Measurements from ENCODE around the gene DCPS.
"Not testable (repeated sequence)": the region's sequence is repeated elsewhere in the genome, so short reads cannot be mapped to it uniquely, and the experiment has no call there.

DCPS gene

GRCh38 chr11:126303623-126304456, at the start of gene DCPS:
Gene DCPS, plus strand, starts transcription at chr11:126304060. Its CDS starts 21 bp downstream, at chr11:126304081.
- peak; percentile 76 for DNase-seq

DNA sequence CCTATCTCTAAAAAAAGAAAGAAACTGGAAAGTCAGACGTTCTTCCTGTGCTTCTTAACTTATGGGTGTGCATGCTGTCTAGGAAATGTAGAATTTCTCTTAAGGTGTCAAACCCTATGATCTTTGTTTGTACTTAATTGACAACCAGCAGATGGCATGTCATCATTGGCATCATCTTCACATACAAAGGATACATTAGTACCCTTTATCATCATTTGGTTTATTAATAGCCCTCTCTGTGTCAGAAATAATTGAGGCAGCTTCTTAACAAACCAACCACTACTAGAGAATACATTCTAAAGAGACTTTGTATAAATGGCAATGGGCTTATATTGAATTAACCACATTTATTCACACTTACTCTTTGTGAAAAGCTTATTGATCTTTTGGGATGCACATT, 49.0 kb upstream of the DCPS start:
- no peak for DNase-seq

DNA sequence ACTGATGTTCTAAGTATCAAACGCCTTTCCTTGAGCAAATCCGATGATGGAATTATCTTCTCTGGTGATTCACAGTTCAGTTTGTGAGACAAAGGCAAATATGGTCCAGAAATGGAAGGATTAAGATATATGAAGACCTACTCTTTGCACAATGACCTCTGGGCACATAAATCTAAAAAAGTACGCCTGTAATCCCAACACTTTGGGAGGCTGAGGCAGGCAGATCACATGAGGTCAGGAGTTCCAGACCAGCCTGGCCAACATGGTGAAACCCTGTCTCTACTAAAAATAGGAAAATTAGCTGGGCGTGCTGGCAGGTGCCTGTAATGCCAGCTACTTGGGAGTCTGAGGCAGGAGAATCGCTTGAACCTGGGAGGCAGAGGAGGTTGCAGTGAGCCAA, 48.4 kb upstream of the DCPS start:
- not testable (repeated sequence) for DNase-seq

DNA sequence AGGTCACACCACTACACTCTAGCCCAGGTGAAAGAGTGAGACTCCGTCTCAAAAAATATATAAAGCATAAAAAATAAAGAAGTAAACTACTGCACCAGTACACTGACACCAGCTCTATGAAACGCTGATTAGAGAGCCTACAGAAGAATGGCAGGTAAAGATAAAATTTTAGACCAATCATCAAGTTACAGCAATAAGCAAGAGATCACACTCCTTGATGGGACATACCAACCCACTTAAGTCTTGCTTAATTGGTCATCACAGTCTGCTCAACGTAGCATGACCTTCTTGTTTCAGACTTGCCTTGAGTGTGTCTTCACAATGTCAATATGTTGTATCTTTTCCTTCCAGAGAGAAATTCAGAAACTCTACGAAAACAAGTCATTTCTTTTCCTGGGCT, 47.6 kb upstream of the DCPS start:
- DNase-seq, result no peak

- DNase-seq, result no peak
Measured at GRCh38 chr11:126257144-126257543, 46.7 kb upstream of the DCPS start.

DNA sequence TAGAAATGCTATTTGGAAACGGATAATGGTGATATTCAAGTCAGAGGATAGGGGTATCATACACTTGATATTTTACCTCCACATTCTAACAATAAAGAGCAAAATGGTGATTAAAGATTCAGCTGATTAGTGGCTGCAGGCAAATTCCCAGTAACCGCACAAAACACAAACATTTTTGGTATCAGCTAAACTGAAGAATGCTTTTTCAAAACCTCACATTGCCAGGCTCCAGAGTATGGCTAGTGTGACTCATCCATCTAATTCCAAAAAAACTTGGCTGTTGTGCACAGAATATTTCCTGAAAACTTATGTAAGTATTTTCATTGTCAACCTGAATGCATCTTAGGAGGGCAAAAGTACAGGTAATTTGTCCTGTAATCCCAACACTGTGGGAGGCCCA, 46.1 kb upstream of the DCPS start:
- DNase-seq, result no peak

DNA sequence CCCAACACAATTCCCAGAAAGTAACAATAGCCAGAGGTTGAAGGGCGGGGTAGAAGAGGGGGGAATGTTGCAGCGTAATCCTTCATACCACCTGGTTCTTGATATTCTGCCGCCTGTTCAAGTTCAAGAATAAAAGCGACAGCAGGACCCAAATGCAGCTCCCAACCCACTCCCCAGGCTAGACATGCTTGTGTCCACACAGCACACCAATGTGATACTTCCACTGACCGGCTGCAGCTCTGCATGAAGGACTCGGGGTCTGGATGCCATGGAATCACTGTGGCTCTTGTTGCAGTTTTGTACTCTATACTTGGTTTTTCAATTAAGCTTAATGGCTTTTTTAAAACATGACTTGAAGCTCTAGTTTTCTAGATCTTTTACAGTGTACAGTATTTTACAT, 41.6 kb upstream of the DCPS start:
- no peak for DNase-seq

GRCh38 chr11:126263489-126263888, 40.4 kb upstream of the DCPS start:
- no peak for DNase-seq

DNA sequence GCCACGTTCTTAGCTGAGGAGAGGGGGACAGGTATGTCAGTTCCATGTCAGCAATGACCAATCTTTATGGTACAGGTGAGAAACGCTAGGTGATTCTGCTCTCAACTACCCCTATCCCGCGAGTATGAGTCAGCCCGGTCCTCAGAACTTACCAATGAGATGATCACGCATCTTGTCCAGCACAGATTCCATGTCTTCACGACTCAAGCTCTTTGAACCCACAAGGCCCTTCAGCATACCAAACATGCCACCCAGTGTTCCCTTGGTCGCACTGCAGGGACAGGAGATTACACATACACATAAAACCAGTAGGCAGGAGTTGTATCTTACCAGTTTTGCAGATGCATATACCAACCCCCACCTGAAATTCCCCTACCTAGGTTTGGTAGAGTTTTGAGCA, 38.0 kb upstream of the DCPS start:
- no peak for DNase-seq

DNA sequence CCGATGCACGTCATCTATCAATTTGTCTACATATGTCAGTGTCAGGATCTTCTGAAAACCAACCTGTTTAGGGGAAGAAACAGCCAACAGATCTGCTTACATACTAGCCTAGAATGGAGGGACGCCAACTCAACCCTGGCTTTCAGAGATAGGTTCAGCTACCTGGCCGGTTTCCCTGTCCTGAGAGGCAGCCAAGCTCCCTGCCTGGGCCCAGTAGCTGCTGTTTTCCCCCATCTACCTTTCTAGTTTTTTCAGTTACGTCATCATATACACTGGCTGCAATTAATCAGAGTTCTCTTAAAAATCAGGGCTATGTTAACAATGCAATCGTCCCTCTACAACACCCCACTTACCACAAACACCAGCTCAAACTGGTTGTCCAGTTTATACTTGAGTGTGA, 36.2 kb upstream of the DCPS start:
- DNase-seq, result no peak

- DNase-seq, result no peak
Measured at GRCh38 chr11:126268361-126268707, 35.5 kb upstream of the DCPS start.

DNA sequence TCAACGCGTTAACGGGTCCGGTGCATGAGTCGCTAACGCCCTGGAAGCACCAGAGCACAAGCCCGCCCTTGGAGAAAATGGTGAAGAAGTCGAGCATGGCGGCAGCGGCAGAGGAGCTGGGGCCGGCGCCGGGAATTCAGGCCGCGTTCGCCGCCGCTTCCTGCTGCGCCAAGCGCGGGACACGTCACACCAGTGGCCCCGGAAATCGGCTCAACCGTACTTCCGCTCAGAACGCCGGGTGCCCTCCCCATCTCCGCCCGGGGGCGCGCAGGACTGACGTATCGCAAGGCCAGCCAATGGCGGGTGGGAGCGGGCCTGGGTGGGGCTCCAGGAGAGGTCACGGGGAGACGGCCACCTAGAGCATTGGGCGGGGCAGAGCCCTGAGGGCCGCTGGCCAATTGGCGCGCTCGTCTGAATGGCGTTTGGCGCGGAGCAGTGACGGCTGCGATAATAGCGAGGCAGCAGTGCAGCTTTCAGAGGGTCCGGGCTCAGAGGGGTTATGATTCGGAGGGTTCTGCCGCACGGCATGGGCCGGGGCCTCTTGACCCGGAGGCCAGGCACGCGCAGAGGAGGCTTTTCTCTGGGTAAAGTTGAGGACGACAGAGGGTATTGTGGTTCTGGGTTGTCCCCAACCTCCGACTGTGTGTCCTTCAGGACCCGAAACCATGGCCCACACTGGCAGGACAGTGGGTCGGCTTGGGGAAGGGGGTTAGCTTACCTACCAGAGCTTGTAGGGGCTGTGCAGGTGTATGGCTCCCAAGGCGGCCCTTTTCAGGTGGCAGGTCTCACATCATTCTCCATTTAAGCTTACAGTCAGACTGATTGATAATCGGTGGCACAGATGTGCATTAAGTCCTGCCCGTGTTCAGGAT, 34.9 kb upstream of the DCPS start, which contains the start of the genes FOXRED1 and SRPRA:
TSS of gene FOXRED1 (plus strand) at position 447 of the 872 bp plus-strand sequence. CDS start at position 500, 53 bp downstream.
TSS of gene SRPRA (minus strand) at position 188 of the 872 bp plus-strand sequence. CDS start at position 97, 91 bp downstream.
- DNase-seq, result peak; percentile 95

DNA sequence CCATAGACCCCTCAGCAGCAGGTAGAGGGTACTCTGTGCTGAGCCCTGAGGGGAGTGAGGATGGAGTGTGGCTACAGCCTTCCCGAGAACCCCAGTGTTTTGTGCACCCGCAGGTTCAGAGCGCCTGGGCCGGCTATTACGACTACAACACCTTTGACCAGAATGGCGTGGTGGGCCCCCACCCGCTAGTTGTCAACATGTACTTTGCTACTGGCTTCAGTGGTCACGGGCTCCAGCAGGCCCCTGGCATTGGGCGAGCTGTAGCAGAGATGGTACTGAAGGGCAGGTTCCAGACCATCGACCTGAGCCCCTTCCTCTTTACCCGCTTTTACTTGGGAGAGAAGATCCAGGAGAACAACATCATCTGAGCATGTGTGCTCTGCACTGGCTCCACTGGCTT, 26.5 kb upstream of the DCPS start:
- DNase-seq, result no peak

DNA sequence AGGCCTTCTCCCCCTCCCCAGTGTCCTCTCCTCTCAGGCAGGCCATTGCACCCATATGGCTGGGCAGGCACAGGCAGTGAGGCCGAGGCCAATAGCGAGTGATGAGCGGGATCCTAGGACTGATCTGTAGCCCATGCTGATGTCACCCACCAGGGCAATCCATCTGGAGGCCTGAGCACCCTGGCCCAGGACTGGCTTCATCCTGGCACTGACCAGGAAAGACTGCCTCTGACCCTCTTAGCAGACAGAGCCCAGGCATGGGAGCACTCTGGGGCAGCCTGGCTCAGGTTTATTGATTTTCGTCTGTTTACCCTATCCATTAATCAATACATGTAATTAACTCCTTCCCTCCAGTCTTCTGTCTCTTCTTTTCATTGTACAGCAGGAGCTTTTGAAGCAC, 26.1 kb upstream of the DCPS start:
- DNase-seq, result no peak

- no peak for DNase-seq
Measured at GRCh38 chr11:126279191-126279590, 24.7 kb upstream of the DCPS start.

GRCh38 chr11:126280595-126280994, 23.3 kb upstream of the DCPS start:
- no peak for DNase-seq

DNA sequence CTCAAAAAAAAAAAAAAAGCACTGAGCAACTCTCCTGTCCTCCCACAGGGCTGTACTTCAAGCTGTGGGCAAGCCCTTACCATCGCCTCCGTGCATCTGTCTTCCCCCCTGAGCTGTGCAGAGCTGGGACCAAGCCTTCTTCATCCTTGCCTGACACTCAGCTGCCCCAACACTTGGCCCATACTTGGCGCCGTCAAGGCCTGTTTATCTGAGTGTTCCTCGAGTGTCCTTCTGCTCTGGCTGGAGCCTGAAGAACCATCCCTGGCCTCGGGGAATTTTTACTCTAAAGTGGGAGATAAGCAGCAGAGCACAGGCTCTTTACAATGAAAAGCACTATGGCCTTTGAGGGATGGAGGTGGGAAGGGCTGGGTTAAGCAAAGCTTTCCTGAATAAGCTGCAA, 22.6 kb upstream of the DCPS start:
- DNase-seq, result no peak

DNA sequence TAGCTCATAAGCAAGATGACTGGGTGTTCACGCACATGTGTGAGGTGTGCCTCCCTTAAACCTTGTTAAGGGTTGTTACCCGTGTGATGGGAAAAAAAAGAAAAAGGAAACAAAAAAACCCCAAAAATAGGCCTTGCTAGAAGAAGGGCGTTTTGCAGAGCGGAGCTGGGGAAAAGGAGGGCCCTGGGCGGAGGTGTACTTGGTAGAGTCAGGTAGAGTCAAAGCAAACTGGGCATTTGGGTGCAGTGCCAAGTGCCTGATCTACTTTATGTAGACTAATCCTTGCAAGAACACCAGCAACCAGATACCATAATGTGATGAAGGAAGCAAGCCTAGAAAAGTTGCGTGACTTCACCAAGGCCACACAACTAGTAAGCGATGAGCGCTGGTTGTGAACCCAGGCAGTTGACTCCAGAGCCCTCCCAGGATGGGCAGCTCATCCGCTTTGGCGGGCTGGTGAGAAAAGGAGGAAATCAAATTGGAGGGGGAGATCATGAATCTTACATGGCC, 22.1 kb upstream of the DCPS start:
- DNase-seq, result no peak

GRCh38 chr11:126282361-126282735, 21.5 kb upstream of the DCPS start:
- no peak for DNase-seq

DNA sequence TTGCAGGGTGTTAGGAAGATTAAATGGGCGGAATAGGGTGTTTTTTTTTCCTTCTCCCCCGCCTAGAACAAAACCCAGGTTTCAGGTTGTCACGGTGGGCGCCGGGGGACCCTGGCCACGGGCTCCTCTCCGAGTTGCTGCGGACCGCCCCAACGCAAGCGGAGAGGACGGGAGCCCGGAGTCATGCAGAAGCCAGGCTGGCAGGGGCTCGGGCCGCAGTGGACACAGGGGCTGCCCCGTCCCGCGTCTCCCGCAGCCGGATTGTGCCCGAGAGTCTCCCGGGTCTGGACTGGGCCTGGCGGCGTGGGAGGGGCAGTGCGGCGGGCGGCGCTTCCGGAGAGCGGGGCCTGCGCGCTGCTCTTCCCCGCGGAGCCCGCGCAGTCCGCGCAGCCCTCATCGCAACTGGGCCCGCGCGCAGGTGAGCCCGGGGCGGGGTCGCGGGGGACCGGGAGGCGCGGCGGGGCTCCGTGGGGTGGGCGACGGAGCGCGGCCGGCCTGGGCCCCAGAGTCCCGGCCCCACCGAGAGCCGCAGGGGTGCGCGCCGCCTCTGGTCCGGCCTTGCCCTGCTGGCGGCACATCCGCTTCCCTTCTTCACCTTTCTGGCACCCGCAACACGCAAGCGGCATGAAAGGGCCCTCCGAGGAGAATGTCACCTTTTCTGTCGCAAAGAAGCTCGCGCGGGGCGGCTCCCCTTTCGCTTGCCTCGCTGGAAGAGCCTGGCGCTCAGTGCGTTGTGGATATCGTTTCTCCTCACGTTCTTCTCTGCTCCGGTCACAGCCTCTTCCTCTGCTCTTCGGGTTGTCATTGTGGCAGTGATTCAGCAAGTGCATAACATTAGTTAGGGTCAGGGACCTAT, 20.9 kb upstream of the DCPS start, which contains the start of gene TIRAP:
TSS of gene TIRAP (plus strand) at position 358 of the 856 bp plus-strand sequence. CDS start 7,802 bp downstream, outside the sequence.
- DNase-seq, result no peak

- peak; percentile 75 for DNase-seq
Measured at GRCh38 chr11:126284829-126285228, 19.0 kb upstream of the DCPS start.

DNA sequence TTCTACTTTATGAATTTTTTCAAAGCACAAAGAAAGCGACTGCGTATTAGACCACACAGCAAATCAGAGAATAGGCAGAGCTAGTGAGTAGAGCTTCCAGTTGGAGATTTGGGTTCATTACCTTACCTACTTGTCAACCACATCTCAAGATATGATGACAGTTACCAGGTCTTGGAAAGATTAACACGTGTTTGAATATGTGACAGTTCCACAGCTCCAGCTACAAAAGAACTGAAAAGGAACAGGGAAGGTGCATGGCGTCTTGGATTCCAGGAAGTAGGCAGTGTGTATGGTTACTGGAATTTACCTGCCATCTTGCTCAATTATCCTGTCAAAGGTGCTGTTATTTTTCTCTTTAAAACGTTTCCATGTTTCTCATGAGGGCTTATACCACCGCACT, 15.6 kb upstream of the DCPS start:
- no peak for DNase-seq

DNA sequence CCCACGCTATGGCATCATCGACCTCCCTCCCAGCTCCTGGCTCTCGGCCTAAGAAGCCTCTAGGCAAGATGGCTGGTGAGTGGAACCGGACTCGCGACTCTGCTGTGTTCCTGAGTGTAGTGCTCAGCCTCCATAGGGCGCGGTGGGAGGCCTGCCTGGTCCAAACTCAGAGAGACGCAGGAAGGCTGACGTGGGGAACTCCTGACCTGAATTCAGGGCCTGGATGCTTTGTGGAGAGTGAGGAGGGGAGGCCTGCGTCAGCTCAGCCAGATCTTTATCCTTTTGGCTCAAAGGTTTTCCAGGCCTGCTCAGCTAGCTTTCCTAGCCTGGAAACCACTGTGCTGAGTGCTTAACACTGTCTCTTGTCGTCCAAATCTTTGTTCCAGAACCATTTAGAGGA, 13.0 kb upstream of the DCPS start:
- DNase-seq, result no peak

All from NCI-H1048 (cell line).